B cell (primary cell): ENCODE results near the gene RPP25L. TPM values are rescaled to one million over a fixed set of nuclear protein-coding genes. Genes with fewer than 3 reads are reported as not detected.

Source experiments
- ATAC-seq: fragments of 200-7000 bp; cut with Tn5 transposase; one replicate; pipeline ENCODE4 v1.10.0; 2021; ENCODE audit warnings: low read depth, mild to moderate bottlenecking, moderate number of reproducible peaks, moderate library complexity
- CTCF ChIA-PET: fragments of 350-600 bp; sonication (Branson Sonifier 250); formaldehyde crosslinking; loops from one replicate; lab custom pipeline; 2021; ENCODE audit warnings: antibody characterized with exemption, inconsistent platforms; lab: Charles Lee
- POLR2A ChIA-PET: fragments of 350-600 bp; sonication (Branson Sonifier 250); formaldehyde crosslinking; loops from one replicate; lab custom pipeline; 2021; ENCODE audit warnings: antibody characterized with exemption; lab: Charles Lee
- DNase-seq: peaks from one replicate; pipeline ENCODE4 v3.0.0; 2013
- H2AFZ ChIP-seq: 2 replicates; pipeline ENCODE4 v1.6.1; 2012; ENCODE audit warnings: mild to moderate bottlenecking, low read depth, low read length; ENCODE audit not compliant: insufficient read depth, poor library complexity, severe bottlenecking
- H3K27ac ChIP-seq, 2 donors: 1 replicate in 1 of 2; 2 replicates in 1 of 2; pipeline ENCODE4 v1.5.1; 2012 to 2013; ENCODE audit warnings: low read length in 2 of 2, mild to moderate bottlenecking in 2 of 2, moderate library complexity in 1 of 2
- H3K27me3 ChIP-seq, 4 experiments: fragments of 200-600 bp in 1 of 4; sonication (generic) in 1 of 4; replicated peaks in 1 of 4; 1 replicate in 2 of 4; 2 replicates in 2 of 4; pipeline versions ENCODE4 v1.6.1 to v1.7.0; 2013 to 2016; ENCODE audit warnings: low read length in 3 of 4, mild to moderate bottlenecking in 2 of 4, mixed read lengths in 1 of 4, moderate library complexity in 1 of 4; ENCODE audit not compliant: insufficient read depth in 4 of 4, control insufficient read depth in 3 of 4; ENCODE audit errors: control extremely low read depth in 1 of 4
- H3K36me3 ChIP-seq, 2 experiments: replicated peaks in 1 of 2; 1 replicate in 1 of 2; 2 replicates in 1 of 2; pipeline versions ENCODE4 v1.6.1 to v1.7.1; 2013; ENCODE audit warnings: low read length in 1 of 2; ENCODE audit not compliant: insufficient read depth in 2 of 2, control insufficient read depth in 1 of 2; ENCODE audit errors: control extremely low read depth in 1 of 2, extremely low read depth in 1 of 2
- H3K4me1 ChIP-seq, 2 donors: fragments of 200-600 bp in 1 of 2; sonication (generic) in 1 of 2; 1 replicate in 1 of 2; 2 replicates in 1 of 2; pipeline versions ENCODE4 v1.5.1 to v1.6.1; 2013 to 2017; ENCODE audit warnings: low read length in 2 of 2; ENCODE audit not compliant: control insufficient read depth in 2 of 2, insufficient read depth in 2 of 2
- H3K4me2 ChIP-seq: replicated peaks from 2 replicates; pipeline ENCODE3; 2012; ENCODE audit warnings: mild to moderate bottlenecking, low read depth, low read length; ENCODE audit not compliant: poor library complexity, severe bottlenecking
- H3K4me3 ChIP-seq, 5 experiments: fragments of 200-600 bp in 1 of 5; sonication (generic) in 1 of 5; 1 replicate in 3 of 5; 2 replicates in 2 of 5; pipeline versions ENCODE4 v1.5.1 to v1.7.0; 2011 to 2016; ENCODE audit warnings: low read length in 4 of 5, mild to moderate bottlenecking in 4 of 5, low read depth in 2 of 5, control low read depth in 1 of 5, moderate library complexity in 1 of 5; ENCODE audit not compliant: insufficient read depth in 1 of 5; ENCODE audit errors: control extremely low read depth in 1 of 5, extremely low read depth in 1 of 5
- H3K79me2 ChIP-seq: fragments of 200-600 bp; sonication (generic); one replicate; pipeline ENCODE4 v1.6.0; 2016; ENCODE audit warnings: low read length; ENCODE audit not compliant: control insufficient read depth, insufficient read depth
- H3K9ac ChIP-seq: fragments of 200-600 bp; sonication (generic); 2 replicates; pipeline ENCODE4 v1.6.1; 2017; ENCODE audit warnings: mild to moderate bottlenecking, low read length, moderate library complexity
- H3K9me3 ChIP-seq, 3 donors: one replicate each; pipeline versions ENCODE4 v1.6.1 to v1.7.1; 2013; ENCODE audit warnings: low read length in 2 of 3; ENCODE audit not compliant: control insufficient read depth in 2 of 3, insufficient read depth in 1 of 3; ENCODE audit errors: control extremely low read depth in 1 of 3
- H4K20me1 ChIP-seq: 2 replicates; pipeline ENCODE4 v1.6.0; 2012; ENCODE audit warnings: mild to moderate bottlenecking, low read length; ENCODE audit not compliant: insufficient read depth, control insufficient read depth, poor library complexity, severe bottlenecking
- H3K27ac Mint-ChIP-seq: one replicate; pipeline ENCODE4 v1.8.0; 2021; ENCODE audit warnings: mixed read lengths
- H3K27me3 Mint-ChIP-seq: one replicate; pipeline ENCODE4 v1.8.0; 2021; ENCODE audit warnings: mixed read lengths
- H3K4me1 Mint-ChIP-seq: one replicate; pipeline ENCODE4 v1.8.0; 2021; ENCODE audit warnings: mixed read lengths
- H3K4me3 Mint-ChIP-seq: one replicate; pipeline ENCODE4 v1.8.0; 2021; ENCODE audit warnings: mixed read lengths
- H3K9me3 Mint-ChIP-seq: one replicate; pipeline ENCODE4 v1.8.0; 2022; ENCODE audit warnings: mixed read lengths; ENCODE audit not compliant: insufficient read depth
- EZH2 ChIP-seq: IDR thresholded peaks from 2 replicates; pipeline ENCODE4 v1.6.1; 2012; ENCODE audit warnings: borderline replicate concordance, low read depth, mild to moderate bottlenecking, moderate library complexity, low read length; ENCODE audit not compliant: insufficient read depth, poor library complexity, severe bottlenecking
- WGBS: methylation state at CpG from one replicate; pipeline ENCODE4 v1.1.5; 2013; ENCODE audit warnings: missing lambda C conversion rate; ENCODE audit not compliant: insufficient coverage; 5-methylcytosine and 5-hydroxymethylcytosine counted together
- intact Hi-C: fragments of 100-400 bp; cut with micrococcal nuclease; formaldehyde crosslinking; loops from one replicate; pipeline ENCODE4 v1.10.0; 2022
- polyA plus RNA-seq: library from polyadenylated mRNA; depleted of rRNA; stranded (reverse); fragments of >200 nt; gene quantifications from 2 replicates; pipeline ENCODE4 v1.2.3, GENCODE V29; 2012
- total RNA-seq, 2 donors: library from RNA; stranded (reverse); fragments of 120-200 nt in 1 of 2; gene quantifications; 1 replicate in 1 of 2; 2 replicates in 1 of 2; pipeline versions ENCODE4 v1.2.3 to v1.2.4, GENCODE V29; 2013 to 2022
- TF ChIP-seq, protein P1 (sequence below): fragments of 200-600 bp; IDR thresholded peaks from one replicate; pipeline ENCODE4 v1.8.0; 2022; ENCODE audit warnings: antibody characterized with exemption, mild to moderate bottlenecking

RPP25L gene
- total and polyA plus RNA-seq, 2 donors (not counting 1 experiment from before 2014, with no cell fraction given) = 20.2 to 27.0 TPM

DNA sequence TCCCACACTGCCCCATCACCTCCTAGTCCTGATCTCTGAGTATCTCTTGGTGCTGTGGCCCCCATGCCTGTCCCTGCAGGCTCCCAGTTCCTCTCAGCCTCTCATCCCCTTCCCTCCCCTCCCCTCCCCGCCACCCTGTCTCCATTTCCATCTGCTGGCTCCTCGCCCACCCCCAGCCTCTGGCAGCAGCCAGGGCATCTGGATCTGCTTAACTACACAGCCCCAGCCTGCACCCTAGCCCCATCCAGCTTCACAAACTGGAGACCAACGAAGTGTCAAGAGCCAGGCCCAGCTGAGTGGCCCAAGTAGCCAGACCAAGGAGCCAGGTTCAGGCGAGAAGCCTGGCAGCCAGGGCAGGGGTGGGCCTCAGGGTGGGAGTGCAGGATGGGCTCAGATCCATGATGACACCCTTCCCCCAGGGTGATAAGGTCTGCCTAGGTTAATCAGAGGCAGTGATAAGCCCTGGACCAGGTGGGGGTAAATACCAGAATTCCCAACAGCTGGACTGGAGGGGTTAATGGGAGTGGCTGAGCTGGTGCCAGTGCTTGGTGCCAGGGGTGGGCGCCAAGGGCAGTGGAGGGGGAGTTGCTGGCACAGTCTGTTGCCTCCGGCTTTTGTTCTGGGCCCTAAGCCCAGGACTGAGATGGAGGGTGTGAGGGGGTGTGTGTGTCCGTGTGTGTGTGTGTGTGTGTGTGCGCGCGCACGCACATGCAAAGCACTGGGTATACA is 42.6 kb upstream of the RPP25L start:
- H3K9me3 Mint-ChIP-seq = no peaks in the 10 kb centered on the region
- Histone ChIP-seq H3K4me1 (no peaks in the 10 kb centered on the region), H3K27me3 (no peaks in the 10 kb centered on the region), H3K9ac (no peak overlapping the region), H3K4me3 (no peak overlapping the region), H2AFZ (no peak overlapping the region), H3K79me2 (no peaks in the 10 kb centered on the region), H3K36me3 (peaks cover 0 to 8% of the 10 kb centered on the region in 2 experiments), H3K27ac (no peak overlapping the region), H3K4me2 (no peak overlapping the region), H3K9me3 (no peaks in the 10 kb centered on the region), H4K20me1 (no peaks in the 10 kb centered on the region)
- H3K27me3 Mint-ChIP-seq = peaks cover 3% of the 10 kb centered on the region
- intact Hi-C loops = no loop called here
- peaks cover 11% of the 10 kb centered on the region for H3K4me1 Mint-ChIP-seq
- DNase-seq (no peak), ATAC-seq (no peak)
- POLR2A ChIA-PET = interaction anchor here (0.7 kb wide), 1 partner anchor 11 kb away, joined by 3 read pairs; no protein-coding TSS in a partner anchor
- H3K27ac Mint-ChIP-seq = no peak overlapping the region
- TF ChIP-seq EZH2 = no peak
- TF ChIP-seq, protein P1, sequence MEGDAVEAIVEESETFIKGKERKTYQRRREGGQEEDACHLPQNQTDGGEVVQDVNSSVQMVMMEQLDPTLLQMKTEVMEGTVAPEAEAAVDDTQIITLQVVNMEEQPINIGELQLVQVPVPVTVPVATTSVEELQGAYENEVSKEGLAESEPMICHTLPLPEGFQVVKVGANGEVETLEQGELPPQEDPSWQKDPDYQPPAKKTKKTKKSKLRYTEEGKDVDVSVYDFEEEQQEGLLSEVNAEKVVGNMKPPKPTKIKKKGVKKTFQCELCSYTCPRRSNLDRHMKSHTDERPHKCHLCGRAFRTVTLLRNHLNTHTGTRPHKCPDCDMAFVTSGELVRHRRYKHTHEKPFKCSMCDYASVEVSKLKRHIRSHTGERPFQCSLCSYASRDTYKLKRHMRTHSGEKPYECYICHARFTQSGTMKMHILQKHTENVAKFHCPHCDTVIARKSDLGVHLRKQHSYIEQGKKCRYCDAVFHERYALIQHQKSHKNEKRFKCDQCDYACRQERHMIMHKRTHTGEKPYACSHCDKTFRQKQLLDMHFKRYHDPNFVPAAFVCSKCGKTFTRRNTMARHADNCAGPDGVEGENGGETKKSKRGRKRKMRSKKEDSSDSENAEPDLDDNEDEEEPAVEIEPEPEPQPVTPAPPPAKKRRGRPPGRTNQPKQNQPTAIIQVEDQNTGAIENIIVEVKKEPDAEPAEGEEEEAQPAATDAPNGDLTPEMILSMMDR = no peak
- no peak overlapping the region for H3K4me3 Mint-ChIP-seq
- WGBS = 83% methylated on average over 9 of the region's 11 CpGs
- CTCF ChIA-PET = no interaction called here
